Measurements from ENCODE around the gene AOC3.
"Not testable (repeated sequence)": the region's sequence is repeated elsewhere in the genome, so short reads cannot be mapped to it uniquely, and the experiment has no call there.

The AOC3 gene

DNA sequence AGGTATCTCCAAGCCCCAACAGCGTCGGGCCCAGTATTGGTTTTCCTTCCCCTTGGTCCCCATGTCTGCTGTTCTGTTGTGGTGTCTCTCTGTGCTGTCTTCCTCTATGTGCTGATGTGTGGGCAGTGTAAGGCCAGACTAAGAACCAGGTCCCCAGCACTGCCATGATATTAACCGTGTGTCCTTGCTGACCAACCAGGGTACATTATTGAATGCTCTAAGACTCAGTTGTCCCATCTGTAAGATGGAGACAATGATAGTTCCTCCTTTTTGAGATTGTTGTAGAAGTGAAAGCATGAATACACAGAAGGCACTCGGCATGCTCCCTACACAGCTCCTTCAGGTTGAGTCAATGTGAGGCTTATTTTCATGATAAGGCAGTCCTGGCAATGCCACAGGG is 20.6 kb downstream of the AOC3 start:
- Histone ChIP-seq H3K27ac (ENCODE audit: low read depth, low read length) (no peak overlapping the region), H3K79me1 (ENCODE audit: low read length) (no peaks in the 10 kb centered on the region), H3K9ac (ENCODE audit: low read length) (no peak overlapping the region), H3K4me2 (ENCODE audit: low read length) (no peak overlapping the region), H3K36me3 (ENCODE audit: control insufficient read depth in 1 of 2, insufficient read depth in 2 of 2, low read length in 2 of 2) (no peaks in the 10 kb centered on the region), H4K91ac (ENCODE audit: low read depth, low read length) (no peak overlapping the region), H3K4me1 (ENCODE audit: control insufficient read depth in 1 of 2, insufficient read depth in 2 of 2, low read length in 2 of 2) (no peaks in the 10 kb centered on the region), H3K4ac (ENCODE audit: low read depth, low read length) (no peak overlapping the region), H4K12ac (ENCODE audit: low read depth, low read length) (no peak overlapping the region), H2AK5ac (ENCODE audit: low read length) (no peak overlapping the region), H4K8ac (ENCODE audit: low read depth, low read length) (no peak overlapping the region), H3K18ac (ENCODE audit: low read length) (no peak overlapping the region), H3K27me3 (ENCODE audit: insufficient read depth, low read length) (no peaks in the 10 kb centered on the region), H3K9me3 (ENCODE audit: insufficient read depth, low read depth, low read length) (peaks cover 4% of the 10 kb centered on the region), H3K14ac (ENCODE audit: low read length) (no peak overlapping the region), H2BK12ac (ENCODE audit: low read length) (no peak overlapping the region), H2BK5ac (ENCODE audit: low read depth, low read length, poor library complexity) (no peak overlapping the region), H3K4me3 (ENCODE audit: low read depth, low read length) (no peak overlapping the region), H3K79me2 (ENCODE audit: control insufficient read depth, insufficient read depth, low read length, poor library complexity) (no peaks in the 10 kb centered on the region), H2AFZ (ENCODE audit: insufficient read depth, low read length, poor library complexity) (no peak overlapping the region), H2BK120ac (ENCODE audit: insufficient read depth, low read length, poor library complexity) (no peak overlapping the region), H3K23ac (ENCODE audit: low read length) (no peak overlapping the region)
- WGBS (ENCODE audit: extremely low coverage, insufficient coverage, insufficient read length) = no CpG with 5 or more reads among the region's 4 CpGs
- DNase-seq = no peak

DNA sequence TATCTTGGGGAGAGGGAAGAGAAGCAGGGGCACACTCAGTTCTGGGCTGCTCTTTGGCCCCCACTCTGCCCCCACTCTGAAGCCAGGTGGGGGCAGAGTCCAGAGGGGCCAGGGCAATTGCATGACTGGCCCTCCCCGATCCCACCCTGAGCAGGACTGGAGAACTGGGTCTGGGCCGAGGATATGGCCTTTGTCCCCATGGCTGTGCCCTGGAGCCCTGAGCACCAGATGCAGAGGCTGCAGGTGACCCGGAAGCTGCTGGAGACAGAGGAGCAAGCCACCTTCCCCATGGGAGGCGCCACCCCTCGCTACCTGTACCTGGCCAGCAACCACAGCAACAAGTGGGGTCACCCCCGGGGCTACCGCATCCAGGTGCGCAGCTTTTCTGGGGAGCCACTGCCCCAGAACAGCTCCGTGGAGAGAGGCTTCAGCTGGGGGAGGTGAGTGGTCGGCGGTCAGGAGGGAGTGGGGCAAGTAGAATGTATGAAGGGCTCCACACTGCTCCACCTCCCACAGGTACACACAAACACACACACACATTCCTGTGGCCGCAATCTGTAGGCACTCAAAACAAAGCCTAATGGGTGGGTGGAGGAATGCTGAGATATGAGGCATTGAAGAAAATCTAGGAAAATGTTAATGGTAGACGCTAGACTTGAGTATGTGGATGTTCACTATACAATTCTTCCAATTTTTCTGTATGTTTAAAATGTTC is 21.4 kb downstream of the AOC3 start:
- Histone ChIP-seq H3K79me2 (ENCODE audit: control insufficient read depth, insufficient read depth, low read length, poor library complexity) (no peaks in the 10 kb centered on the region), H3K79me1 (ENCODE audit: low read length) (no peaks in the 10 kb centered on the region), H3K27ac (ENCODE audit: low read depth, low read length) (no peak overlapping the region), H3K14ac (ENCODE audit: low read length) (no peak overlapping the region), H3K9me3 (ENCODE audit: insufficient read depth, low read depth, low read length) (peaks cover 4% of the 10 kb centered on the region), H3K4me1 (ENCODE audit: control insufficient read depth in 1 of 2, insufficient read depth in 2 of 2, low read length in 2 of 2) (no peaks in the 10 kb centered on the region), H2BK120ac (ENCODE audit: insufficient read depth, low read length, poor library complexity) (no peak overlapping the region), H3K18ac (ENCODE audit: low read length) (no peak overlapping the region), H4K91ac (ENCODE audit: low read depth, low read length) (no peak overlapping the region), H2BK5ac (ENCODE audit: low read depth, low read length, poor library complexity) (no peak overlapping the region), H4K8ac (ENCODE audit: low read depth, low read length) (no peak overlapping the region), H3K4me2 (ENCODE audit: low read length) (no peak overlapping the region), H3K27me3 (ENCODE audit: insufficient read depth, low read length) (no peaks in the 10 kb centered on the region), H2AFZ (ENCODE audit: insufficient read depth, low read length, poor library complexity) (no peak overlapping the region), H3K9ac (ENCODE audit: low read length) (no peak overlapping the region), H3K4me3 (ENCODE audit: low read depth, low read length) (no peak overlapping the region), H2BK12ac (ENCODE audit: low read length) (no peak overlapping the region), H3K23ac (ENCODE audit: low read length) (no peak overlapping the region), H4K12ac (ENCODE audit: low read depth, low read length) (no peak overlapping the region), H2AK5ac (ENCODE audit: low read length) (no peak overlapping the region), H3K36me3 (ENCODE audit: control insufficient read depth in 1 of 2, insufficient read depth in 2 of 2, low read length in 2 of 2) (no peaks in the 10 kb centered on the region), H3K4ac (ENCODE audit: low read depth, low read length) (no peak overlapping the region)
- DNase-seq = peak; percentile 35 to 52
- no CpG with 5 or more reads among the region's 13 CpGs for WGBS (ENCODE audit: extremely low coverage, insufficient coverage, insufficient read length)

GRCh38 chr17:42873315-42873714 is 22.3 kb downstream of the AOC3 start:
- H4K8ac ChIP-seq (ENCODE audit: low read depth, low read length) = no peak overlapping the region
- H3K27me3 ChIP-seq (ENCODE audit: insufficient read depth, low read length) = peaks cover 2% of the 10 kb centered on the region
- peaks cover 4% of the 10 kb centered on the region for H3K9me3 ChIP-seq (ENCODE audit: insufficient read depth, low read depth, low read length)
- WGBS (ENCODE audit: extremely low coverage, insufficient coverage, insufficient read length) = no CpG with 5 or more reads among the region's 6 CpGs
- H3K4me3 ChIP-seq (ENCODE audit: low read depth, low read length) = no peak overlapping the region
- H2BK5ac ChIP-seq (ENCODE audit: low read depth, low read length, poor library complexity) = no peak overlapping the region
- H3K27ac ChIP-seq (ENCODE audit: low read depth, low read length) = no peak overlapping the region
- H3K4ac ChIP-seq (ENCODE audit: low read depth, low read length) = no peak overlapping the region
- H3K79me2 ChIP-seq (ENCODE audit: control insufficient read depth, insufficient read depth, low read length, poor library complexity) = no peaks in the 10 kb centered on the region
- peaks cover 0 to 3% of the 10 kb centered on the region in 2 experiments for H3K4me1 ChIP-seq (ENCODE audit: control insufficient read depth in 1 of 2, insufficient read depth in 2 of 2, low read length in 2 of 2)
- H3K9ac ChIP-seq (ENCODE audit: low read length) = no peak overlapping the region
- H3K18ac ChIP-seq (ENCODE audit: low read length) = no peak overlapping the region
- DNase-seq = no peak
- no peak overlapping the region for H3K23ac ChIP-seq (ENCODE audit: low read length)
- no peak overlapping the region for H2AK5ac ChIP-seq (ENCODE audit: low read length)
- H2BK120ac ChIP-seq (ENCODE audit: insufficient read depth, low read length, poor library complexity) = no peak overlapping the region
- no peak overlapping the region for H4K91ac ChIP-seq (ENCODE audit: low read depth, low read length)
- H2BK12ac ChIP-seq (ENCODE audit: low read length) = no peak overlapping the region
- no peak overlapping the region for H4K12ac ChIP-seq (ENCODE audit: low read depth, low read length)
- no peak overlapping the region for H3K4me2 ChIP-seq (ENCODE audit: low read length)
- no peak overlapping the region for H2AFZ ChIP-seq (ENCODE audit: insufficient read depth, low read length, poor library complexity)
- no peak overlapping the region for H3K14ac ChIP-seq (ENCODE audit: low read length)
- H3K79me1 ChIP-seq (ENCODE audit: low read length) = no peaks in the 10 kb centered on the region
- H3K36me3 ChIP-seq (ENCODE audit: control insufficient read depth in 1 of 2, insufficient read depth in 2 of 2, low read length in 2 of 2) = no peaks in the 10 kb centered on the region

DNA sequence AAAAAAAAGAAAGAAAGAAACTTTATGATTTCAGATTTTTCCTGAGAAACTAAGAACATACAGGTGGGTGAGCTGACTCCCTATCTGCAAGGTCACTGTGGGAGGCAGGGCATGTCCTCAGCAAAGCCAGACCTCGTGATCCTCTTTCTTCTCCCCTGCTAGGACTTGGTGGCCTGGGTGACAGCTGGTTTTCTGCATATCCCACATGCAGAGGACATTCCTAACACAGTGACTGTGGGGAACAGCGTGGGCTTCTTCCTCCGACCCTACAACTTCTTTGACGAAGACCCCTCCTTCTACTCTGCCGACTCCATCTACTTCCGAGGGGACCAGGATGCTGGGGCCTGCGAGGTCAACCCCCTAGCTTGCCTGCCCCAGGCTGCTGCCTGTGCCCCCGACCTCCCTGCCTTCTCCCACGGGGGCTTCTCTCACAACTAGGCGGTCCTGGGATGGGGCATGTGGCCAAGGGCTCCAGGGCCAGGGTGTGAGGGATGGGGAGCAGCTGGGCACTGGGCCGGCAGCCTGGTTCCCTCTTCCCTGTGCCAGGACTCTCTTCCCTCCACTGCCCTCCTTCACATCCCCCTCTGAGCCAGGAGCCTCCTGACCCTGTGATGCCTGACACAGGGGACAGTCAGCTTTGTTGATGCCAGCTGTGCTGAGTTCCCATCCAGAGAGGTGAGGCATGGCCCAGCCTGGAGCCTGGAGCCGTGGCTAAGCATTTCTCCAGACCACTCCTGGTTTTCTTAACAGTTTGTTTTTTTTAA is 23.1 kb downstream of the AOC3 start:
- not testable (repeated sequence) for H3K4me1 ChIP-seq (ENCODE audit: control insufficient read depth in 1 of 2, insufficient read depth in 2 of 2, low read length in 2 of 2)

More for the DNA sequence above, 23.1 kb downstream of the AOC3 start:
- H3K79me2 ChIP-seq (ENCODE audit: control insufficient read depth, insufficient read depth, low read length, poor library complexity); H2AK5ac ChIP-seq (ENCODE audit: low read length); H4K12ac ChIP-seq (ENCODE audit: low read depth, low read length); H3K27me3 ChIP-seq (ENCODE audit: insufficient read depth, low read length); H4K91ac ChIP-seq (ENCODE audit: low read depth, low read length); H3K4me3 ChIP-seq (ENCODE audit: low read depth, low read length); H3K14ac ChIP-seq (ENCODE audit: low read length); H3K36me3 ChIP-seq (ENCODE audit: control insufficient read depth in 1 of 2, insufficient read depth in 2 of 2, low read length in 2 of 2); H3K27ac ChIP-seq (ENCODE audit: low read depth, low read length); H3K9ac ChIP-seq (ENCODE audit: low read length); H3K79me1 ChIP-seq (ENCODE audit: low read length); H3K9me3 ChIP-seq (ENCODE audit: insufficient read depth, low read depth, low read length); H2BK5ac ChIP-seq (ENCODE audit: low read depth, low read length, poor library complexity); H3K18ac ChIP-seq (ENCODE audit: low read length); H3K4me2 ChIP-seq (ENCODE audit: low read length); H2BK120ac ChIP-seq (ENCODE audit: insufficient read depth, low read length, poor library complexity); H2BK12ac ChIP-seq (ENCODE audit: low read length); DNase-seq; H2AFZ ChIP-seq (ENCODE audit: insufficient read depth, low read length, poor library complexity); H3K23ac ChIP-seq (ENCODE audit: low read length); H3K4ac ChIP-seq (ENCODE audit: low read depth, low read length); H4K8ac ChIP-seq (ENCODE audit: low read depth, low read length): not testable (repeated sequence)
- WGBS (ENCODE audit: extremely low coverage, insufficient coverage, insufficient read length) = no CpG with 5 or more reads among the region's 12 CpGs
